WI38 (cell line): ENCODE measurements around the gene PHF5A.
"Not testable (repeated sequence)": the region's sequence is repeated elsewhere in the genome, so short reads cannot be mapped to it uniquely, and the experiment has no call there.

ENCODE experiments used
- H3K4me3 ChIP-seq: 2 replicates; pipeline ENCODE4 v1.5.1; 2011; ENCODE audit warnings: low read depth, mild to moderate bottlenecking, control low read depth, low read length
- TF ChIP-seq, protein P1 (sequence below): IDR thresholded peaks from 2 replicates; pipeline ENCODE4 v1.5.1; 2012; ENCODE audit warnings: low read depth, mild to moderate bottlenecking, control low read depth, low read length

The PHF5A gene

DNA sequence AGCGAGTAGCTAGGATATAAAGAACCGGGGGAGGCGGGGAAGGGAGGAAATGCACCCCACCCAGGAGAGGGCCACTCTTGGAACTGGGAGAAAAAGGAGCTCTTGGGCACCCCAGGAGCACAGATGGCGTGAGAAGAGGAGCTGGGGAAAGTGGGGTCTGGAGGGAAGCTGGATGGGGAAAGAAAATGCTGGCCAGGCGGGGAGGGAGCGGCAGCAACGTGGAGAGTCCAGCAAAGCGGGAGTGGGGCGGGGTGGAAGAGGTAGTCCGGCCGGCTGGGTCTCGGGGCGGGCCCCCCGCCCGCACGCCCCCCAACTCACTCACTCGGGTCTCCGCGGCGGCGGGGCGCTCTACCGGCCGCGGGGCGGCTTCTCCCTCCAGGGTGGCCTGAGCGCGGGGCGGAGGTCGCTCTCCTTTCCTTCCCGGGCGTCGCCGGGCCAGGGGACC is 22.4 kb downstream of the PHF5A start:
- TF ChIP-seq, protein P1, sequence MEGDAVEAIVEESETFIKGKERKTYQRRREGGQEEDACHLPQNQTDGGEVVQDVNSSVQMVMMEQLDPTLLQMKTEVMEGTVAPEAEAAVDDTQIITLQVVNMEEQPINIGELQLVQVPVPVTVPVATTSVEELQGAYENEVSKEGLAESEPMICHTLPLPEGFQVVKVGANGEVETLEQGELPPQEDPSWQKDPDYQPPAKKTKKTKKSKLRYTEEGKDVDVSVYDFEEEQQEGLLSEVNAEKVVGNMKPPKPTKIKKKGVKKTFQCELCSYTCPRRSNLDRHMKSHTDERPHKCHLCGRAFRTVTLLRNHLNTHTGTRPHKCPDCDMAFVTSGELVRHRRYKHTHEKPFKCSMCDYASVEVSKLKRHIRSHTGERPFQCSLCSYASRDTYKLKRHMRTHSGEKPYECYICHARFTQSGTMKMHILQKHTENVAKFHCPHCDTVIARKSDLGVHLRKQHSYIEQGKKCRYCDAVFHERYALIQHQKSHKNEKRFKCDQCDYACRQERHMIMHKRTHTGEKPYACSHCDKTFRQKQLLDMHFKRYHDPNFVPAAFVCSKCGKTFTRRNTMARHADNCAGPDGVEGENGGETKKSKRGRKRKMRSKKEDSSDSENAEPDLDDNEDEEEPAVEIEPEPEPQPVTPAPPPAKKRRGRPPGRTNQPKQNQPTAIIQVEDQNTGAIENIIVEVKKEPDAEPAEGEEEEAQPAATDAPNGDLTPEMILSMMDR = no peak
- peak overlapping the region; percentile 85 for H3K4me3 ChIP-seq

DNA sequence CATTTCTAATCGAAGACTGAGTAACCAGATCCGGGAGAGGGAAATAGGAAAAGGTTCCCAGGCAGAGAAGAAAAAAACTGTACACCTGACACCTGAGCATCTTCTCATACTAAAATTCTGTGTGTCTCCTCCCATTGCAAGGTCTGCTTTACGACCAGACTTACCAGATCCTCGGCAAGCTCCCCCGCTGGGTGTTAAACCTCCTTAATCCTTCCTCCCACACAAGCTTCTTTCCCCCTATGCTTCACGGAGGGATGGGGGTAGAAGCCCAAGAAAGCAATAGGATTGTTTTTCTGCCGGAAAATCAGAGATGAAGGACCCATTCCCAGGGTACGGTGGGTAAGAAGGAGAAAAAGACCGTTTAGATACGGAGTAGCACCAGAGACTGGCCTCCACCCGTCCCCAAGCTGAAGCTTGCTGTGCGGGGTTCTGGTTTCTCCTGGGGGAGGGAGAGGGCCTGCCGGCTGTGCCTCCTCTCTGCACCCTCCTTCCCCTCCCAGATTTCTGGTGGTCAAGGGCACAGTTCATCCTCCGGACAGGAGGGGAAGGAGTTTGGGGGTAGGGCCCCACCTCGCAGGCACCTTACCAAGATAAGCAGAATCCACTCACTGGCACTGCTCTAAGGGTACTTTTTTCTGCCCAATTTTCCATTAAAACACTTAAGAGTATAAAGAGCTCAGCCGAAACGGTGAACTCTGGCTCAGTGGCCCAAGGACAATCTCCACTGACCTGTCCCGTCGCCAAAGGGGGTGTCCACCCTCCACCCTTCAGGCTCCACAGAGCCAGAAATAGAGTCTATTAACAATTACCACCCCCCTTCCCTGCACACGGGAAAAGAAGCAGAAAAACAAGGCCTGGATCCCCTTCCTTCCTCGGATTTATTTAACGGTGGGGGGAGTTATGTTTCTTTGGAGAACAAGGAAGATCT is 23.1 kb downstream of the PHF5A start:
- peak overlapping the region; percentile 85 for H3K4me3 ChIP-seq

DNA sequence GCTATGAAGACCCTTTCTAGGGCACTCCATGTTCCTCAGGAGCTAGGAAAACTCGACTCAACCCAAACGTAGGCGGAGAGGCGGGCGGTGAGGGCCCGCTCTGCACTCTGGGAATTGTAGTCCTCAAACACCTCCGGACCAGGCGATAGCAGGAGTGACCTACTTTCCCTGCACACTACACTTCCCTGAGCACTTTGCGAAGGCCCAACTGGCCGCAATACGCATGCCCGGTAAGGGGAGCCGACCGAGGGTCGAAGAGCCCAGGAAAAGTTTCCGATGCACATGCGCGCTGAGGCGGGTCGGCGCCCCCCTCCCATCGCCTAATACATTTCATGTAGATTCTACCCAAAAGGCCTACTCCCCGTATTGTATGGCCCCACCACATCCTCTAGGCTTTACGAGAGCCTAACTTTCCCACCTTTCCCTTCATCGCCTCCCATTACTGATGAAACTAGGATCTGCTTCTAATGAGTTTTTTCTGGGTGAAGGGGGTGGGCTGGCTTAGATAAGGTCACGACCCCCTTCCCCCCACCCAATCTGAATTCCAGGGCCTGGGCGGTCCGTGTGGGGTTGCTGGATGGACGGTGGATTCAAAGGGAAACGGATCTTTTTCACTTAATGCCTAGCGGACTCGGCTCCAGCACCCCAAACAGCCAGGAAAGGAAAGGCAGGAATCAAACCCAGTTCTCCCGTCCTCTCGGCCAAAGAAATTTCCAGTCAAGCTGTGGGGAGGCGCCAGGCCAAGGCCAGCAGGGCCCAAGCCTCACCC is 23.9 kb downstream of the PHF5A start:
- H3K4me3 ChIP-seq = peak overlapping the region; percentile 85
- TF ChIP-seq, protein P1 = no peak

More for the DNA sequence above, 23.1 kb downstream of the PHF5A start:
- TF ChIP-seq, protein P1 = no peak

DNA sequence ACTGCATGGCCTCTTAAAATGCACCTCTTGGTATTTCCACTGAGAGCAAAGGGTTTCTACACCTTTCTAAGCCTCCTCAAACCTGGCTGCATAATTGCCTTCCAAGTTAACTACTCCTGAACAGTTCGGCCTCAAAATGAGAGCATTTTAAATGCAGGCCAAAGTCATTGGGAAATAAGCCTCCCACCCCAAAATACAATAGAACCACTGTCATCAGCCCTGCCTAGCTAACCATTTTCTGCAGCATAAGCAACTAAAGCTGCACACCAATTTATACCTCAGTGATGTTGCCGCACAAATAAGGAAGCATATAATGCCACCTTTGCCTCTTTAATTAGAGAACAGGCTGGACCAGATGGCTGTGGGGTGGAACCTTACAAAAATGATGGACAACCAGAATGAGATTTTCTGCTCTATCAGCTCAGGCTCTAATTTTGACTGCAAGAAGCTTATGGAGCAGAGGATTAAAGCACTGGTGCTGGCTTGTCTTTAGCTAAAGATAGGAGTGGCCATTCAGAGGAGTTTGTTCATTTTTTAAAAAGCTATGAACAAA is 26.2 kb downstream of the PHF5A start:
- no peak overlapping the region for H3K4me3 ChIP-seq
- TF ChIP-seq, protein P1 = no peak

DNA sequence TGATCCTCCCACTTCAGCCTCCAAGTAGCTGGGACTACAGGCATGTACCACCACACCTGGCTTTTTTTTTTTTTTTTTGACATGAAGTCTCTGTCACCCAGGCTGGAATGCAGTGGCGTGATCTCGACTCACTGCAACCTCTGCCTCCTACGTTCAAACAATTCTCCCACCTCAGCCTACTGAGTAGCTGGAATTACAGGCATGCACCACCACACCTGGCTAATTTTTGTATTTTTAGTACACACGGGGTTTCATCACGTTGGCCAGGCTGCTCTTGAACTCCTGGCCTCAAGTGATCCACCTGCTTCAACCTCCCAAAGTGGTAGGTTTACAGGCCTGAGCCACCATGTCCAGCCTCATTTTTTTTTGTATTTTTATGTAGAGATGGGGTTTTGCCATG is 28.0 kb downstream of the PHF5A start:
- H3K4me3 ChIP-seq = not testable (repeated sequence)

DNA sequence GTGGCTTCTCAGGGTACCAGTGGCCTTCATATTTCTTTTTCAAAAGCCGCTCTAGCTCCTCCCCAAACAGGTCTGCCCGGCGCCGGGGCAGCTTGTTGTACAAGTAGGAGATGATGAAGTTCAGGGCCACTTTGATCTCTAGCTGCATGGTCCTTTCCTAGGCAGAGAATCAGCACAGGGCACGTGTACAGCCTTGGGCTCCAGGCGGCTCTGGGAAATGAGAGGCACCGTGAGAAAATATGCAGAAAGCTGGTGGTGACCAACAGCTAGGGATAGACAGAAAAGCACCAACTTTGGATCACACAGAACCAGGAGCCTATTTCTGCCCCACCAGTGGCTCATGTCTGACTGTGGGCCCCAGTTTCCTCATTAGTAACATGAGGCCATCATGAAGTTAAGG is 31.3 kb downstream of the PHF5A start:
- no peak overlapping the region for H3K4me3 ChIP-seq
- TF ChIP-seq, protein P1 = no peak

DNA sequence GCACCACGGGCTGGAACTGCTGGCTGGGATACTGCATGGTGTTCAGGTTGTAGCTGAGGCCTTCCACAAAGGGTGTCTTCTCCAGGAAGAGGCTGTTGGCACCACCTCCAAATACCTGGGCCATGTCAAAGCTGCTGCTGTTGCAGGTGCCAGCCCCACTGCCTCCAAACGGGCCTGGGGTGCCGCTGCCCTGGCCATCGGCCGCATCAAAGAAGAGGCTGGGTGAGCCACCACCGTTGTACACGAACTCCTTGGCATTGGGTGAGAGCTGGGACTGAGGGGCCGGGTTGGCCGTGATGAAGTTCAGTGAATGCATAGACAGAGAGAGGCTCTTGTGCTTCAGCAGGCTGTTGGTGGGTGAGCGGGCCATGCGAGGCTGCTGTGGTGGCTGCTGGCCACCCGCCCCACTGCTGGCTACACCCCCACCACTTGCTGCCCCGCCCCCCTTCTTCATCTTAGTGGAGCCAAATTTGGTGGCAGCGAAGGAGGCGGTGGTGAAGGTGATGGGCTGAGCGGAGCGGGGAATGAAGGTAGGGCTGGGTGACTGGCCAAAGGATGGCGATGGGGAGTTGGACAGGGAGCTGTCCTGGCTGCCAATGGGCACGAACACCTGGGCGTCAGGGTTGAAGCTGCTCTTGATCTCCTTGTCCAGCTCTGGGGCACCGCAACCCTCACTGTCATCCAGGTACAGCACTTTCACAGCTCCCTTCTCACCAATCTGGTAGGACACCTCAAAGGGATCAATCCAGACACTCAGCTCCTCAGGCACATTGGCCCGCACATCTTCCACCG is 32.0 kb downstream of the PHF5A start:
- no peak overlapping the region for H3K4me3 ChIP-seq
- TF ChIP-seq, protein P1 = no peak
